ENCODE measurements around the gene CLCN3.

DNA sequence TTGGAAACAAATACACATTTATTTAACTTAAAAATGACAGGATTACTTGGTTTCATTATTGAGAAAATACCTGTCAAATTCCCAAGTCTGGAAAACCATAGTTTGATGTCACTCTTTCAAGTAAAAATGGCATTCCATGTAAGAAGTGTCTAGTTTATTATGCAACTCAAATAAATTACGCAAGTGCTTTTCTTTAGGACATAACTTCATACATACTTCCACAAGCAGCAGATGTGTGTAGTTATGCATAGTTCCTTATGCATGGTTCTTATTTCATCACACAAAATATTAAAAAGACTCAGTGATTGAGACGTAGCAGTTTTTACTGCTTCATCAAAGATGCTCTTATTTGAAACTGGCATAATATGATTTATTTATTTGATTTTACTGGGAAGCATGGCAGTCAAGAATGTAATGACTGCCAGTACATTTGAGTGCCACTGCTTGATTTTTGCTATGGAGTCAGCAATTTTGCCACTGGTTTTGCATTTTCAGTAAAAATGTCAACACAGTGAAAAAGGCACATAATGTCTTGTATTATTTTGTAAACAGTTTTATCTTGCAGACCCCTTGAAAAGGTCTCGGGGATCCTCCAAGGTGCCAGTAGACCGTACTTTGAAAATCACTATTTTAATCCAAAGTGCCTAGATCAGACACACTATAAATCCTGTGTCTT lies 62.1 kb downstream of the CLCN3 start:
- TF ChIP-seq, protein P1, sequence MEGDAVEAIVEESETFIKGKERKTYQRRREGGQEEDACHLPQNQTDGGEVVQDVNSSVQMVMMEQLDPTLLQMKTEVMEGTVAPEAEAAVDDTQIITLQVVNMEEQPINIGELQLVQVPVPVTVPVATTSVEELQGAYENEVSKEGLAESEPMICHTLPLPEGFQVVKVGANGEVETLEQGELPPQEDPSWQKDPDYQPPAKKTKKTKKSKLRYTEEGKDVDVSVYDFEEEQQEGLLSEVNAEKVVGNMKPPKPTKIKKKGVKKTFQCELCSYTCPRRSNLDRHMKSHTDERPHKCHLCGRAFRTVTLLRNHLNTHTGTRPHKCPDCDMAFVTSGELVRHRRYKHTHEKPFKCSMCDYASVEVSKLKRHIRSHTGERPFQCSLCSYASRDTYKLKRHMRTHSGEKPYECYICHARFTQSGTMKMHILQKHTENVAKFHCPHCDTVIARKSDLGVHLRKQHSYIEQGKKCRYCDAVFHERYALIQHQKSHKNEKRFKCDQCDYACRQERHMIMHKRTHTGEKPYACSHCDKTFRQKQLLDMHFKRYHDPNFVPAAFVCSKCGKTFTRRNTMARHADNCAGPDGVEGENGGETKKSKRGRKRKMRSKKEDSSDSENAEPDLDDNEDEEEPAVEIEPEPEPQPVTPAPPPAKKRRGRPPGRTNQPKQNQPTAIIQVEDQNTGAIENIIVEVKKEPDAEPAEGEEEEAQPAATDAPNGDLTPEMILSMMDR (IDR thresholded peaks at IDR 0.05) = no peak
- no peak for TF ChIP-seq POLR2AphosphoS5 (IDR thresholded peaks at IDR 0.05)
- TF ChIP-seq POLR2A (IDR thresholded peaks at IDR 0.05) = no peak
